GM18861 (cell line): ENCODE measurements around the gene RPN1.

Experiments used
- ATAC-seq: cut with Tn5 transposase; IDR thresholded peaks from one replicate; pipeline ENCODE4 v1.9.1; 2021; ENCODE audit not compliant: unreplicated experiment

The RPN1 gene

GRCh38 chr3:128585189-128585588 is 65.4 kb downstream of the RPN1 start:
- no peak for ATAC-seq

GRCh38 chr3:128584412-128585020 is 66.1 kb downstream of the RPN1 start:
- ATAC-seq, result no peak

GRCh38 chr3:128581566-128581965 is 69.1 kb downstream of the RPN1 start:
- no peak for ATAC-seq

- ATAC-seq, result no peak
These were observed 70.7 kb downstream of the RPN1 start for GRCh38 chr3:128579927-128580326.

GRCh38 chr3:128578346-128578745 is 72.3 kb downstream of the RPN1 start:
- ATAC-seq, result no peak

GRCh38 chr3:128577711-128578110 is 72.9 kb downstream of the RPN1 start:
- no peak for ATAC-seq

GRCh38 chr3:128576290-128576689 is 74.3 kb downstream of the RPN1 start:
- no peak for ATAC-seq

- no peak for ATAC-seq
These were observed 74.8 kb downstream of the RPN1 start for GRCh38 chr3:128575777-128576176.

GRCh38 chr3:128573707-128574162 is 76.9 kb downstream of the RPN1 start:
- ATAC-seq, result no peak

- ATAC-seq, result no peak
These were observed 77.5 kb downstream of the RPN1 start for GRCh38 chr3:128573160-128573559.

GRCh38 chr3:128572644-128573105 is 77.9 kb downstream of the RPN1 start:
- ATAC-seq, result no peak

GRCh38 chr3:128572013-128572412 is 78.6 kb downstream of the RPN1 start:
- no peak for ATAC-seq
